ENCODE measurements around the gene METTL14.

METTL14 gene

GRCh38 chr4:118759481-118759880 lies 74.3 kb downstream of the METTL14 start:
- no peak for DNase-seq (ENCODE audit: low spot score)

DNA sequence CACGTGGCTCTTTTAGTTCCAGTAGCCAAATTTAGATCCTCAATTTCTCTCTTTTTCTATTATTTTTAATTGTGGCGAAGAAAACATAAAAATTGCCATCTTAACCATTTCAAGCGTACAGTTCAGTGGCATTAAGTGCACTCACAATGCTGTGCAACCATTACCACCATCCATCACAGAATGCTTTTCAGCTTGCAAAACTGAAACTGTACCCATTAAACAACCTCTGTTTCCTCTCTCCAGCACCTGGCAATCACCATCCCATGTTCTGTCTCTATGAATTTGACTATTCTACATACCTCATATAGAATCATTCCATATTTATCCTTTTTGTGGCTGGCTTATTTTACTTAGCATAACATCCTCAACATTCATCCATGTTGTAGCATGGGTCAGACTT lies 74.9 kb downstream of the METTL14 start:
- no peak for DNase-seq (ENCODE audit: low spot score)

- DNase-seq (ENCODE audit: low spot score): no peak
Measured at GRCh38 chr4:118760493-118760892, 75.3 kb downstream of the METTL14 start.

DNA sequence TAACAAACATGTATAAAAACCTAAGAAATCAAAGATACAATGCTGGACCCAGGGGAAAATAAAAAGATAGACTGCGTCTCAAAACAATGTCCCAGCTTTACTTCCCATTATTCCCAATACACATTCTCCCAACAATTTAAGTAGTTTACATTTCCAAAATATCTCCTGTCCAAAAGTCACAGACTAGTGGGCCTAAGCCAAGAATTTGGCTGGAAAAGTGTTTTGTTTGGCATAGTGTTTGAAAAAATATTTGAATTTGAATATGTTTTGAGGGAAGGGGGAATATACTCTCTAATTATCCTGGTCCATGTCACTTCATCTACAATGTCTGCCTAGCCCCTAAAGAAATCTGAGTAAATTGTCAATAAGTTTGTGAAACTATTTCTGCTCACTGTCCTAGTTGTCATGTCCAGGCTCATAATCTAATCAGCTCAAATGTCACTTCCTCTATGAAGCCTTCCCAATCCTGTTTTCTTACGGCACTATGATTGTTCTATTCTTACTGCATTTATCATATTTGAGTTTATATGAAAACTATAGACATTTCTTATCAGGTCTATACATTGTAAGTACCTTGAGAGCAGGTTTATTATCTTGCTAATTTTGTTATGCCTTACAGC lies 76.3 kb downstream of the METTL14 start:
- no peak for DNase-seq (ENCODE audit: low spot score)

- DNase-seq (ENCODE audit: low spot score): no peak
Measured at GRCh38 chr4:118762155-118762554, 77.0 kb downstream of the METTL14 start.

- DNase-seq (ENCODE audit: low spot score): no peak
Measured at GRCh38 chr4:118762730-118763477, 77.7 kb downstream of the METTL14 start.

All from hepatic stellate cell (primary cell).